ENCODE results near the gene HIKESHI.
"Not testable (repeated sequence)": the region's sequence is repeated elsewhere in the genome, so short reads cannot be mapped to it uniquely, and the experiment has no call there.

HIKESHI gene

GRCh38 chr11:86278226-86278625, 23.8 kb upstream of the HIKESHI start:
- no peaks in the 10 kb centered on the region for H3K9me3 Mint-ChIP-seq
- no peak overlapping the region for H3K4me3 Mint-ChIP-seq
- H3K27ac Mint-ChIP-seq, result no peak overlapping the region

GRCh38 chr11:86279747-86280146, 22.3 kb upstream of the HIKESHI start:
- H3K36me3 Mint-ChIP-seq (ENCODE audit: low read depth), result peaks cover 63% of the 10 kb centered on the region
- DNase-seq (ENCODE audit: low spot score), result no peak
- no peak overlapping the region for H3K4me3 Mint-ChIP-seq
- H3K9me3 Mint-ChIP-seq, result no peaks in the 10 kb centered on the region
- H3K27me3 Mint-ChIP-seq (ENCODE audit: low read depth), result no peaks in the 10 kb centered on the region
- H3K27ac Mint-ChIP-seq, result no peak overlapping the region
- H3K4me1 Mint-ChIP-seq (ENCODE audit: low read depth), result peaks cover 16% of the 10 kb centered on the region

More at GRCh38 chr11:86278226-86278625, 23.8 kb upstream of the HIKESHI start:
- DNase-seq (ENCODE audit: low spot score), result no peak
- Mint-ChIP-seq H3K36me3 (ENCODE audit: low read depth) (peaks cover 64% of the 10 kb centered on the region), H3K27me3 (ENCODE audit: low read depth) (no peaks in the 10 kb centered on the region), H3K4me1 (ENCODE audit: low read depth) (peaks cover 19% of the 10 kb centered on the region)

GRCh38 chr11:86287468-86287796, 14.6 kb upstream of the HIKESHI start:
- no peak for DNase-seq (ENCODE audit: low spot score)
- H3K4me3 Mint-ChIP-seq, result peak overlapping the region; percentile 32
- no peaks in the 10 kb centered on the region for H3K9me3 Mint-ChIP-seq
- peaks cover 14% of the 10 kb centered on the region for H3K36me3 Mint-ChIP-seq (ENCODE audit: low read depth)
- H3K27ac Mint-ChIP-seq, result peak overlapping the region; percentile 39
- peaks cover 34% of the 10 kb centered on the region for H3K4me1 Mint-ChIP-seq (ENCODE audit: low read depth)
- no peaks in the 10 kb centered on the region for H3K27me3 Mint-ChIP-seq (ENCODE audit: low read depth)

GRCh38 chr11:86288776-86289507, 13.1 kb upstream of the HIKESHI start:
- Mint-ChIP-seq H3K27me3 (ENCODE audit: low read depth) (no peaks in the 10 kb centered on the region), H3K4me3 (no peak overlapping the region), H3K36me3 (ENCODE audit: low read depth) (peaks cover 5% of the 10 kb centered on the region), H3K27ac (no peak overlapping the region), H3K9me3 (no peaks in the 10 kb centered on the region), H3K4me1 (ENCODE audit: low read depth) (peaks cover 37% of the 10 kb centered on the region)
- DNase-seq (ENCODE audit: low spot score), result peak; percentile 29

GRCh38 chr11:86289508-86290280, 12.3 kb upstream of the HIKESHI start:
- not testable (repeated sequence) for H3K9me3 Mint-ChIP-seq; DNase-seq (ENCODE audit: low spot score); H3K36me3 Mint-ChIP-seq (ENCODE audit: low read depth); H3K4me3 Mint-ChIP-seq; H3K27ac Mint-ChIP-seq; H3K27me3 Mint-ChIP-seq (ENCODE audit: low read depth)
- H3K4me1 Mint-ChIP-seq (ENCODE audit: low read depth), result peaks cover 40% of the 10 kb centered on the region

- peak; percentile 56 for DNase-seq (ENCODE audit: low spot score)
- Mint-ChIP-seq H3K4me3 (no peak overlapping the region), H3K36me3 (ENCODE audit: low read depth) (no peaks in the 10 kb centered on the region), H3K27ac (peak overlapping the region; percentile 24), H3K27me3 (ENCODE audit: low read depth) (no peaks in the 10 kb centered on the region), H3K4me1 (ENCODE audit: low read depth) (peaks cover 34% of the 10 kb centered on the region), H3K9me3 (no peaks in the 10 kb centered on the region)
Measured at GRCh38 chr11:86291466-86292262, 10.4 kb upstream of the HIKESHI start.

- H3K4me1 Mint-ChIP-seq (ENCODE audit: low read depth), result peaks cover 28% of the 10 kb centered on the region
- peak overlapping the region; percentile 39 for H3K27ac Mint-ChIP-seq
- H3K4me3 Mint-ChIP-seq, result no peak overlapping the region
- no peaks in the 10 kb centered on the region for H3K9me3 Mint-ChIP-seq
- no peaks in the 10 kb centered on the region for H3K36me3 Mint-ChIP-seq (ENCODE audit: low read depth)
- peak; percentile 65 for DNase-seq (ENCODE audit: low spot score)
- no peaks in the 10 kb centered on the region for H3K27me3 Mint-ChIP-seq (ENCODE audit: low read depth)
Measured at GRCh38 chr11:86292912-86293616, 9.0 kb upstream of the HIKESHI start.

- Mint-ChIP-seq H3K4me1 (ENCODE audit: low read depth) (peaks cover 20% of the 10 kb centered on the region), H3K4me3 (no peak overlapping the region), H3K27me3 (ENCODE audit: low read depth) (peaks cover under 1% of the 10 kb centered on the region), H3K9me3 (no peaks in the 10 kb centered on the region), H3K36me3 (ENCODE audit: low read depth) (no peaks in the 10 kb centered on the region), H3K27ac (no peak overlapping the region)
- no peak for DNase-seq (ENCODE audit: low spot score)
Measured at GRCh38 chr11:86294026-86294425, 8.0 kb upstream of the HIKESHI start.

GRCh38 chr11:86301742-86302091, 323 bp upstream of the HIKESHI start:
- H3K9me3 Mint-ChIP-seq, result no peaks in the 10 kb centered on the region

GRCh38 chr11:86303257-86303656, 1.2 kb downstream of the HIKESHI start:
- DNase-seq (ENCODE audit: low spot score), result no peak
- Mint-ChIP-seq H3K36me3 (ENCODE audit: low read depth) (peaks cover 17% of the 10 kb centered on the region), H3K27ac (peak overlapping the region; percentile 6), H3K4me1 (ENCODE audit: low read depth) (peaks cover 26% of the 10 kb centered on the region), H3K9me3 (no peaks in the 10 kb centered on the region), H3K27me3 (ENCODE audit: low read depth) (peaks cover 5% of the 10 kb centered on the region), H3K4me3 (peak overlapping the region; percentile 100)

More at GRCh38 chr11:86301742-86302091, 323 bp upstream of the HIKESHI start:
- H3K4me3 Mint-ChIP-seq, result peak overlapping the region; percentile 100
- H3K27me3 Mint-ChIP-seq (ENCODE audit: low read depth), result peaks cover 5% of the 10 kb centered on the region
- peaks cover 17% of the 10 kb centered on the region for H3K36me3 Mint-ChIP-seq (ENCODE audit: low read depth)
- DNase-seq (ENCODE audit: low spot score), result no peak
- peak overlapping the region; percentile 95 for H3K27ac Mint-ChIP-seq
- H3K4me1 Mint-ChIP-seq (ENCODE audit: low read depth), result peaks cover 26% of the 10 kb centered on the region

GRCh38 chr11:86308710-86309109, 6.7 kb downstream of the HIKESHI start:
- not testable (repeated sequence) for H3K4me1 Mint-ChIP-seq (ENCODE audit: low read depth); H3K9me3 Mint-ChIP-seq; H3K27ac Mint-ChIP-seq; DNase-seq (ENCODE audit: low spot score); H3K4me3 Mint-ChIP-seq; H3K27me3 Mint-ChIP-seq (ENCODE audit: low read depth)
- peaks cover 49% of the 10 kb centered on the region for H3K36me3 Mint-ChIP-seq (ENCODE audit: low read depth)

GRCh38 chr11:86313793-86314192, 11.8 kb downstream of the HIKESHI start:
- no peak overlapping the region for H3K27ac Mint-ChIP-seq
- H3K27me3 Mint-ChIP-seq (ENCODE audit: low read depth), result no peaks in the 10 kb centered on the region
- peaks cover 52% of the 10 kb centered on the region for H3K36me3 Mint-ChIP-seq (ENCODE audit: low read depth)
- H3K4me3 Mint-ChIP-seq, result no peak overlapping the region
- DNase-seq (ENCODE audit: low spot score), result no peak
- H3K4me1 Mint-ChIP-seq (ENCODE audit: low read depth), result peaks cover 2% of the 10 kb centered on the region
- H3K9me3 Mint-ChIP-seq, result no peaks in the 10 kb centered on the region

GRCh38 chr11:86314636-86315035, 12.6 kb downstream of the HIKESHI start:
- Mint-ChIP-seq H3K36me3 (ENCODE audit: low read depth) (peaks cover 50% of the 10 kb centered on the region), H3K27ac (no peak overlapping the region), H3K4me1 (ENCODE audit: low read depth) (peaks cover 2% of the 10 kb centered on the region), H3K9me3 (no peaks in the 10 kb centered on the region), H3K4me3 (no peak overlapping the region), H3K27me3 (ENCODE audit: low read depth) (no peaks in the 10 kb centered on the region)
- DNase-seq (ENCODE audit: low spot score), result no peak
